MCF 10A (cell line): Measurements from ENCODE around the gene SNRPB2. TPM values are rescaled to one million over a fixed set of nuclear protein-coding genes. Genes with fewer than 3 reads are reported as not detected.

ENCODE experiments used
- BruUV-seq: library from RNA; stranded (reverse); fragments of 400-500 nt; replicated peaks from 2 replicates; lab custom pipeline; 2021; lab: Mats Ljungman, UMichigan
- CTCF ChIA-PET: fragments of 300-600 bp; sonication (Branson Sonifier 250); formaldehyde crosslinking; extraction: SDS; loops from one replicate; lab custom pipeline; 2021; ENCODE audit warnings: antibody characterized with exemption, inconsistent platforms; lab: Yijun Ruan, JAX
- POLR2A ChIA-PET: fragments of 300-600, 350-650 bp; sonication (Branson Sonifier 250); formaldehyde crosslinking; extraction: SDS; loops from one replicate; lab custom pipeline; 2020; ENCODE audit warnings: antibody characterized with exemption, inconsistent platforms; lab: Yijun Ruan, JAX
- DNase-seq: peaks from one replicate; pipeline ENCODE4 v3.0.0-alpha.2; 2018; ENCODE audit not compliant: unreplicated experiment
- H3K27ac Mint-ChIP-seq: one replicate; pipeline ENCODE4 v1.8.0; 2022; ENCODE audit warnings: mild to moderate bottlenecking, low read depth, mixed read lengths; ENCODE audit not compliant: unreplicated experiment
- H3K27me3 Mint-ChIP-seq: one replicate; pipeline ENCODE4 v1.8.0; 2022; ENCODE audit warnings: mixed read lengths; ENCODE audit not compliant: insufficient read depth, unreplicated experiment
- H3K36me3 Mint-ChIP-seq: one replicate; pipeline ENCODE4 v1.8.0; 2022; ENCODE audit warnings: mild to moderate bottlenecking, moderate library complexity, mixed read lengths; ENCODE audit not compliant: insufficient read depth, unreplicated experiment
- H3K4me1 Mint-ChIP-seq: one replicate; pipeline ENCODE4 v1.8.0; 2022; ENCODE audit warnings: mixed read lengths; ENCODE audit not compliant: insufficient read depth, unreplicated experiment
- H3K4me3 Mint-ChIP-seq: one replicate; pipeline ENCODE4 v1.8.0; 2022; ENCODE audit warnings: mild to moderate bottlenecking, moderate library complexity, mixed read lengths; ENCODE audit not compliant: unreplicated experiment
- H3K9me3 Mint-ChIP-seq: one replicate; pipeline ENCODE4 v1.8.0; 2022; ENCODE audit warnings: mixed read lengths; ENCODE audit not compliant: unreplicated experiment
- intact Hi-C: fragments of 100-400 bp; cut with micrococcal nuclease; formaldehyde crosslinking; loops from 2 replicates; pipeline ENCODE4 v1.14.1; 2022
- total RNA-seq: library from RNA; stranded (reverse); gene quantifications from 2 replicates; pipeline ENCODE4 v1.2.3, GENCODE V29; 2022
- TF ChIP-seq, protein P1 (sequence below): fragments of 200-600 bp; IDR thresholded peaks from one replicate; pipeline ENCODE4 v1.8.0; 2022; ENCODE audit warnings: antibody characterized with exemption, mild to moderate bottlenecking; ENCODE audit not compliant: unreplicated experiment

Gene SNRPB2
- total RNA-seq, 1 experiment from 2014 or later = 57.7 TPM

DNA sequence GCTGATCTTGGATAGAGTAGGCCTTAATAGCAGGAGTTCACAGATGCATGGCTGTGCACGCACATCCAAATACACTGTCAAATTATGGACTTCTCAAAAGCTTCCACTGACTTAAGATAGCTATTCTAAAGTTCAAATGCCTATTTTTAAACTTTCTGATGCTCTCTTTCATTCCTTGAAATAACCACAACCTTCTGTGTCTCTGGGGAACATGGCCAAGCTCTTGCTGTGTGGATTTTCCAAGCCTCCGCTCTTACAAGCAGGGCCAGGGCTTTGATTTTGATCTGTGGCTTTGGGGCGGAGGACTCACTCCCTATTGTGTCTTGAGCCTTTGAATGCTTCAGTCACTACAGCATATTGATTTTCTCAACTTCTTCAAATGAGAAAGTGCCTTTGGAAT is 35.7 kb upstream of the SNRPB2 start:
- CTCF ChIA-PET = interaction anchor here (0.5 kb wide), 1 partner anchor 805 kb away, joined by 5 read pairs; no protein-coding TSS in a partner anchor
- H3K27ac Mint-ChIP-seq = no peak overlapping the region
- no peaks in the 10 kb centered on the region for H3K4me1 Mint-ChIP-seq
- no peaks in the 10 kb centered on the region for H3K36me3 Mint-ChIP-seq
- no peaks in the 10 kb centered on the region for H3K9me3 Mint-ChIP-seq
- intact Hi-C loops = no loop called here
- no peaks in the 10 kb centered on the region for H3K27me3 Mint-ChIP-seq
- H3K4me3 Mint-ChIP-seq = no peak overlapping the region
- TF ChIP-seq, protein P1, sequence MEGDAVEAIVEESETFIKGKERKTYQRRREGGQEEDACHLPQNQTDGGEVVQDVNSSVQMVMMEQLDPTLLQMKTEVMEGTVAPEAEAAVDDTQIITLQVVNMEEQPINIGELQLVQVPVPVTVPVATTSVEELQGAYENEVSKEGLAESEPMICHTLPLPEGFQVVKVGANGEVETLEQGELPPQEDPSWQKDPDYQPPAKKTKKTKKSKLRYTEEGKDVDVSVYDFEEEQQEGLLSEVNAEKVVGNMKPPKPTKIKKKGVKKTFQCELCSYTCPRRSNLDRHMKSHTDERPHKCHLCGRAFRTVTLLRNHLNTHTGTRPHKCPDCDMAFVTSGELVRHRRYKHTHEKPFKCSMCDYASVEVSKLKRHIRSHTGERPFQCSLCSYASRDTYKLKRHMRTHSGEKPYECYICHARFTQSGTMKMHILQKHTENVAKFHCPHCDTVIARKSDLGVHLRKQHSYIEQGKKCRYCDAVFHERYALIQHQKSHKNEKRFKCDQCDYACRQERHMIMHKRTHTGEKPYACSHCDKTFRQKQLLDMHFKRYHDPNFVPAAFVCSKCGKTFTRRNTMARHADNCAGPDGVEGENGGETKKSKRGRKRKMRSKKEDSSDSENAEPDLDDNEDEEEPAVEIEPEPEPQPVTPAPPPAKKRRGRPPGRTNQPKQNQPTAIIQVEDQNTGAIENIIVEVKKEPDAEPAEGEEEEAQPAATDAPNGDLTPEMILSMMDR = no peak
- no peak for DNase-seq
- BruUV-seq = no TSS peak
- POLR2A ChIA-PET = no interaction called here

DNA sequence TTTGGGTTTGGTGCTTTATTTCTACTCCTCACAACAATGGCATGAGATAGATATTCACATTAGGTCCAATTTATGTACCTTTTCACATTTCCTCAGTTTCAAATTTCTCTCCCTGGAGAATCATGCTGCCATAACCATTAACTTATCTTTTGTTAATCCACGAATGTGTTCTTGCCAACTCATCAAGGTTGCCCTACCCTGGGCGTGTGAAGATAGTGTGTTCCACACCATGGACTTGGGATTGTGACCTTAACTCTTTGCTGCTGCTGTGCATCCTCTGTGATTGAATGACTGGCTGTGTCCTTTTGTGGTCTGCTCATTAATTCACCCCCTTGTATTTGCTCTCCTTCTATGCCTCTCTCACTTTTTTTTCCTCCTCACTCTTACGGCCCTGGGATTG is 34.2 kb upstream of the SNRPB2 start:
- H3K27me3 Mint-ChIP-seq = no peaks in the 10 kb centered on the region
- intact Hi-C loops = no loop called here
- H3K4me3 Mint-ChIP-seq = no peak overlapping the region
- H3K9me3 Mint-ChIP-seq = no peaks in the 10 kb centered on the region
- TF ChIP-seq, protein P1 = no peak
- H3K27ac Mint-ChIP-seq = no peak overlapping the region
- no peaks in the 10 kb centered on the region for H3K4me1 Mint-ChIP-seq
- BruUV-seq = no TSS peak
- ChIA-PET CTCF (interaction anchor here (0.6 kb wide), 1 partner anchor 1735 kb away, joined by 3 read pairs; no protein-coding TSS in a partner anchor), POLR2A (no interaction called here)
- H3K36me3 Mint-ChIP-seq = no peaks in the 10 kb centered on the region
- DNase-seq = no peak

DNA sequence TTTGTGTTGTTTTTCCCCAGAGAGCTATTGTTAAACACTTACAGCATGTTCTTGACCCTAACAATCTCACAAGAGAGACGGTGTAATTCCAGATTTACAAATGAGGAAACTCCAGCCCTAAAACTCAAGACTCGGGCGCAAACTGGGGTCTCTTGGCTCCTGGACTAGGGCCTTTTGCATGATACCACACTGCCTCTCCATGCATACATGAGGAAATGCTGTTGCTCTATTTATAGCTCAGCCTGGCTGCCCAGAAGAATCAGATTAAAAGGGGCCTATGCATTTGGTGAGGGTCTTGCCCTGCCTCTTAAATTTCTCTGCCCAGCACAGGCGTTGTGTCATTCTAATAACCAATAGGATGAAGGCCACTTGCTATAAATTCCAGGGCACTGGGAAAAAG is 30.5 kb upstream of the SNRPB2 start:
- TF ChIP-seq, protein P1 = no peak
- POLR2A ChIA-PET = no interaction called here
- no TSS peak for BruUV-seq
- intact Hi-C loops = no loop called here
- Mint-ChIP-seq H3K4me1 (no peaks in the 10 kb centered on the region), H3K9me3 (no peaks in the 10 kb centered on the region), H3K36me3 (no peaks in the 10 kb centered on the region), H3K27ac (no peak overlapping the region), H3K27me3 (no peaks in the 10 kb centered on the region), H3K4me3 (no peak overlapping the region)
- no peak for DNase-seq
- CTCF ChIA-PET = interaction anchor here (0.6 to 1.2 kb wide), 3 partner anchors 11 to 62 kb away, joined by 3 to 4 read pairs (median 3); no protein-coding TSS in a partner anchor

DNA sequence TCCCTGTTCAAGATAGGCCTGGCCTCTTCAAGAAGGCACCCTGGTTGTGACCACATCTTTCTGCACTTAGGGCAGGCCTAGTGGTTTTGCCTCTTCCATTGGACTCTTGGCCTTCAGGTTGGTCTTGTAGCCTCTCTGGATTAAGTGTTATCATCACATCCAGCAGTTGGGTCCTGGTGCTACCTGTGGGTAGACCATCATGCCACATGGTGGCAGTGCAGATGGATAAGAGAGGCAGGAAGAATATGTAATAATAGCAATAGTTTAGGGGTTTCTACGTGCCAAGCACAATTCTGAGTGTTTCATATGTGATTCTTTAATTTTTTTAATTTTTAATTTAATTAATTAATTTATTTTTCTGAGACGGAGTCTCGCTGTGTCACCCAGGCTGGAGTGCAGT is 28.5 kb upstream of the SNRPB2 start:
- BruUV-seq = no TSS peak
- no peaks in the 10 kb centered on the region for H3K36me3 Mint-ChIP-seq
- intact Hi-C loops = loop anchor here (1.0 kb wide), 1 partner anchor 60 kb away; no protein-coding TSS in a partner anchor

More for the DNA sequence above, 28.5 kb upstream of the SNRPB2 start:
- TF ChIP-seq, protein P1 = no peak
- DNase-seq = peak; percentile 40
- POLR2A ChIA-PET = no interaction called here
- CTCF ChIA-PET = interaction anchor here (0.9 kb wide), 1 partner anchor 15 kb away, joined by 3 read pairs; no protein-coding TSS in a partner anchor
- H3K4me3 Mint-ChIP-seq = no peak overlapping the region
- no peaks in the 10 kb centered on the region for H3K27me3 Mint-ChIP-seq
- no peaks in the 10 kb centered on the region for H3K9me3 Mint-ChIP-seq
- no peaks in the 10 kb centered on the region for H3K4me1 Mint-ChIP-seq
- no peak overlapping the region for H3K27ac Mint-ChIP-seq
